GM18867 (cell line): ENCODE data around the gene LACC1.
A peak's percentile ranks its signal among the peaks of the same experiment; 100 is the strongest.

Source experiments
- ATAC-seq: cut with Tn5 transposase; IDR thresholded peaks from one replicate; pipeline ENCODE4 v1.9.1; 2021; ENCODE audit warnings: mild to moderate bottlenecking, moderate library complexity; ENCODE audit not compliant: unreplicated experiment

The LACC1 gene

DNA sequence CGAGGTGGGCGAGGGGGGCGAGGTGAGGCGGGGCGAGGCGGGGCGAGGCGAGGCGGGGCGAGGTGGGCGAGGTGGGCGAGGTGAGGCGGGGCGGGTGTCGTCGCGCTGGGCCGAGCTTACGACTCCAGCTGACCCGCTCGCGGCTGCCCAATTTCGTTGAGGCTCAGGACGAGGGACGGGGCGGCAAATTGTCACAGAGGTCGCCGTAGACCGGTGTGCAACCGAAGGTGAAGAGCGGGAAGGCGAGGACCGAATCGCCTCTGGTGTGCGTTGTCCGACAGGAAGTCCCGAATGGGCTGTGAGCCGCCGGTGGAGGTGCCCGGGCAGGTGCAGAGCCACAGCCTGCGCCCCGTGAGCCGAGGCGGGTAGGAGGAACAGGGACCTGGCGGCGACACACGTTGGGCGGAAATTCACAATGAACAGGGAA is at the start of gene LACC1:
LACC1 (plus strand) TSS at position 150 of the 427 bp plus-strand sequence. CDS start 1,082 bp downstream, outside the sequence.
- ATAC-seq, result peak; percentile 52

GRCh38 chr13:43830497-43830881 is 49.2 kb upstream of the LACC1 start:
- no peak for ATAC-seq

DNA sequence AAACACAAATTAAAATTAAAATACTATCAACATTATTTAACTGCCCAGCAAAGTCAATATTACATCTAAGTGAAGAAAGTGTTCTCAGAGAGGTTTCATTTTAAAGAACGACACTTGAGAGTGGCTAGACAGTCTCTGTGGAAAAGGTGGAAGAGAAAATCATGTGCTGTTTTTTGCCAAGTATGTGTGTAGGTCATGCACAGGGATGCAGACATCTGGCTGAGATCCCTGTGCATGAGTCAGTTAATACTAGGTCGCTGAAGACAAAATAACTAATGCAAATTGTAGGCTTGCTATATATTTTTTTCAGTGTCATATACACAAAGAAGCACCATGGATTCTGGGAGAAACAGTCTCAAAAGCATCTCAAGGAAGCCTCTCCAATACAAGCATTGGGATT is 48.6 kb upstream of the LACC1 start:
- ATAC-seq, result no peak

- ATAC-seq, result no peak
These were observed 44.0 kb upstream of the LACC1 start for GRCh38 chr13:43835701-43836100.

DNA sequence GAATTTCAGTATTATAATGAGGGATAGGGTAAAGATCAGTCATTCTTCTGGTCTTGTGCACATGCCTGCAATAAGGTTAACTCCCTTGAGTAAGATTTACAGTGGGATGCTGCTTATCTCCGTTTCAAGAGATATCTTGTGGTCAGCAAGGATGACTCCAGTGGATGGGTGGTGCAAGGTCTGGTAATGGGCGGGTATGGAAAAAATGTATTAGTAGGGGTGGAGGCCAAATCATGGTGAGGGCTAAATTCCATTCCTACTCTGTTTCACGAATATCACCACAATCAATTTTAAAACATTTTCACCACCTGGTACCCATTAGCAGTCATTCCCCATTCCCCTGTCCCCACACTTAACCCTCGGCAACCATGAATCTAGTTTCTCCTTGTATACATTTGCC is 40.8 kb upstream of the LACC1 start:
- ATAC-seq, result no peak

GRCh38 chr13:43846496-43847158 is 33.1 kb upstream of the LACC1 start:
- no peak for ATAC-seq

DNA sequence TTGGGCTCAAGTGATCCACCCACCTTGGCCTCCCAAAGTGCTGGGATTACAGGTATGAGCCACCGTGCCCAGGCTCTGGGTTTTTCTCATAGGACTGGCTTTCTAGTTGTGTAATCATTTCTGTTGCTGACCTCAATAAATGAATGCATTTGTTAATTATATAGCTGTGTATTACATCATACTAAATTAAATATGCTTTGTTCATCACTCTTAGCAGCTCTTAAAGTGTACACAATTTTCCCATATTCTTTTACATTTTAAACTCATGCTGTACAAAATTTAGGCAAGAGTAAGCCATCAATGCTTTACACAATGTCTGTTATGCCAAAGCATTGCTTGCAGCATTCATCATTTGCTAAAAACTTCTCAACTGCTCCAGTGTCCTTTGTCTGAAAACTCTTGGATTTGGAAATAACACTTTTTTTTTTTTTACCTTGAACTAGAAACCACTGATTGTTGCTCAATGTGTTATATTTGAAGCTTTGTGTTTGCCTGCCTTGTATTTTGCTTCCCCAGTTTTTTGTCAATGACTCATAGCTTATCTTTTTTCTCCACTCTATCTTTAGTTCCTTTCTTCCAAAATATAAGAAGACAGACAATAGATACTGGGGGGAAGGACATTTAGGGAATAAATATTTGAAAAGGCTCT is 31.6 kb upstream of the LACC1 start:
- ATAC-seq, result no peak

DNA sequence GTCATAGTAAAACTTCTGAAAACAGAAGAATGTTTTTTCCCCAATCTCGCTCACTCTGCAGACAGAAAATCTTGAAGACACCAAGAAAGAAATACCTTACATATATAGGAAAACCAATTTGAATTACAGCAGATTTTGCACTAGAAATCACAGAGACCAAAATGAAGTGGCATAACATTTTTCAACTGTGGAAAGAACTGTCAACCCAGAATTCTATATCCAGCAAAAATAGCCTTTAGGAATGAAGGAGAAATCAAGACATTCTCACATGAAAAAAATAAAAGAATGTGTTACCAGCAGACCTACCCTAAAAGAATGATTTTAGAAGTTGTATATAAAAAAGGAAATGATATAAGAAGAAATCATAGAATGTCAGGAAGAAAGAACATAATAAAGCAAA is 28.8 kb upstream of the LACC1 start:
- ATAC-seq, result no peak

- ATAC-seq, result no peak
These were observed 26.7 kb upstream of the LACC1 start for GRCh38 chr13:43852923-43853404.

DNA sequence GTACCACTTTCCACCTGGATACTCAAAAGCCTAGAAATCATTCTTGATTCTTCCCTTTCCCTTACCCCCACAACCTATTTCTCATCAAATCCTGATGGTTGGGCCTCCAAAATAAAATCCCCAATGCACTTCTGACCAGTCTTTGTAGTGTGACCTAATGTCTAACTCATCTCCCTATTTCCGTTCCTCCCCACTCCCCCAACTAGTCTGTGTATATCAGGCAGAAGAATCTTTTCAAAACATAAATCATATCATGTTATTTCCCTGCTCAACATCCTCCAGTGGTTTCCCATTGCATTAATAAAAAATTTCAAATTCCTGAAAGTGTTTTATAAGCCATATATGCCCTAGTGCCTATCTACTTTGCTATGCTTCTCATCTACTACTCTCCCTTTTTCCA is 17.8 kb upstream of the LACC1 start:
- ATAC-seq, result no peak

GRCh38 chr13:43864921-43865320 is 14.8 kb upstream of the LACC1 start:
- ATAC-seq, result no peak

- no peak for ATAC-seq
These were observed 13.8 kb upstream of the LACC1 start for GRCh38 chr13:43865892-43866291.

- ATAC-seq, result no peak
These were observed 7.5 kb upstream of the LACC1 start for GRCh38 chr13:43872181-43872580.

DNA sequence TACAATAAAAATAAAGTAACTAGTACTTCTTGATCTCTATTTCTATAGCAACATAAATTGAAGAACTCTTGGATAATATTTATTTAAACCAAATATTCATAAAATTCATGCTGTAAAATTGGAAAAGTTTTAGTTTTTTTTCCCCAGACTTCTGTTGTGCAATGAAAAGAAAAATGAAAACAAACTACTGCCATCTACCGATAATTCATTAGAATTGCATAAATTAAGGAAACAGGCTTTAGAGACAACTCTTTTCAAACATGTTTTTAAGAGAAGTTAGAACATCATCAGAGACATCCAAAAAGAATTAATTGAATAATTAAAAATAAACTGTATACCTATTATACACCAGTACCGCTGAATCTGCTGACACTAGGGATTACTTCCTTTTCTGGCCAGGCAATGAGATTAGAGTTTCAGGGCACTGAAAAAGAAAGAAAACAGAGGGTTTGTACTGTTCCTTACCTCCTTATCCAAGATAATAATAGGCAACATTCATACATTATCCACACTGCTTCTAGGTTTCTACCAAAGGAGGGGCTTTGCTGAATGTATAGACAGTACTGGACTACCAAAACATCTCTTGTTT is 5.1 kb upstream of the LACC1 start:
- no peak for ATAC-seq

DNA sequence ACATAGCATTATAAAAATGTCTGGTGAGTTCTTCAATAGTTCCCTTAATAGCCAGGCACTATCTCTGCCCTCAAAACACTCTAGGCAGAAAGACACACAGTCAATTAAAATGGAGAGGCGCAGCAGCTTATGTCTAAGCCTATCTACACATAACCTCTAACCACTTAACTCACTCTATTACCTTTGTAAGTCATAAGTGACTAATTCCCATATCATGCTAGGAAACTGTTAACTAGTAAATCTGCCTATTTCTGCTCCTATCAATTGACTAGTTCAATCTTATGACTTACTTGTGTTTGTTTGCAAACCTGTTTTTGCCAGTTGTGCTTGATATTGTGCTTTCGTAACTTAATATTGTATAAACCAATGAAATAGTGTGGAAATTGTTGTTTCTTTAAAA is 3.3 kb upstream of the LACC1 start:
- no peak for ATAC-seq

GRCh38 chr13:43877326-43877725 is 2.4 kb upstream of the LACC1 start:
- no peak for ATAC-seq

DNA sequence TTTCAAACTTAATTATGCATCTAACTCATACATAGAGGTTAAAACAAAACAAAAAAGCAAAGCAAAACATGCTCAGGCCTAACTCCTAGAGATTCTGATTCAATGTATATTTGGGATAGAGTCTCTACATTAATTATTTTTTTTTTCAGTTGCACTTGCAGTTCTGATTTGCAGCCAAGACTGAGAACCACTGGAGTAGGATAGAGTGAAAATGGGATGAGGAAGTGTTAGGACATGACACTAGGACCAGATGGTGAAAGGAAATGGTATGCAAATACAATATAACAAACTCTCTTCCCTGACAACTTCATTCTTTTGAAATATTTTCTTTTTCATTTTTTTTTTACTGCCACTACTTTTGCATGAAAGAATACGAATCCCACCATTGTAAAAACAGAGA is 1.9 kb upstream of the LACC1 start:
- ATAC-seq, result no peak

GRCh38 chr13:43878892-43879754 is 581 bp upstream of the LACC1 start, which contains the start of gene CCDC122:
Gene CCDC122 (minus strand): TSS chr13:43879740. CDS start chr13:43869376, 10,364 bp downstream.
- ATAC-seq, result peak; percentile 83

DNA sequence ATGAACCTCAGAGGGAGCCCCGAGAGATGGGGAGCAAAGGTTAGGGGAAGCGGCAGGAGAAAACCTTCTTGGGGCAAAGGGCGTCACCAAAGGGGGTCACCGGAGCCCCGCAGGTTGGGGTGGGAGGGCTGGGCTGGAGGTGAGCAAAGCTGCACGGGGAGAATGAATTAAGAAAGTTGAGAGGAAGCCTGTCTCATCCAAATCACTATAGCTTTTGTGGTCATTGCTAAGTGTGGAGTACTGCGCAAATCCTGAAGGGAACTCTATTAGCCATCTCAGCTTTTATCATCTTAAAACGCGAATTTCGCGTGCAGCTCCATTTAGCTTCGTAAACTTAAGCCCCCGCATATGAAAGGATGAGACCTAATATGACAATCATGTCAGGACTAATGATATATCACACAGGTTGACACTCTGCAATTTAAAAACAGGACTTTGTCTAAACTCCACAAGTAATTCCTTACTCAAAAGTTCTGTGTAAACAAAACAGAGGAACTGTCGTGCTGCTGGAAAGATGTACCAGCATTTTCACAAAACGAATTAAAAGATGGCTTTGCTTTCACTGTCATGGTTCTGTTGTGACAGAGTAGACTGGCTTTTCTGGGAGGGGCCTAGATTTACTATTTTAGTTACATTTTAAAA is 631 bp downstream of the LACC1 start:
- no peak for ATAC-seq

DNA sequence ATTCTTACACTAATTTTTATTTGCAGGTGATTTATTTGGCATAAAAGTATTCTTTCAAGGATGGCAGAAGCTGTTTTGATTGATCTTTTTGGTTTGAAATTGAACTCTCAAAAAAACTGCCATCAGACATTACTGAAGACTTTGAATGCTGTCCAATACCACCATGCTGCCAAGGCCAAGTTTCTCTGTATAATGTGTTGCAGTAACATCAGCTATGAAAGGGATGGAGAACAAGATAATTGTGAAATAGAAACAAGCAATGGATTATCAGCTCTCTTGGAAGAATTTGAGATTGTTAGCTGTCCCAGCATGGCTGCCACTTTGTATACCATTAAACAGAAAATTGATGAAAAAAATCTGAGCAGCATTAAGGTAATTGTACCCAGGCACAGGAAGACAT is 1.2 kb downstream of the LACC1 start:
- no peak for ATAC-seq

GRCh38 chr13:43881580-43881979 is 1.9 kb downstream of the LACC1 start:
- no peak for ATAC-seq
